ENCODE results near the gene IGFLR1. TPM values are rescaled to one million over a fixed set of nuclear protein-coding genes. Genes with fewer than 3 reads are reported as not detected.
A peak's percentile ranks its signal among the peaks of the same experiment; 100 is the strongest.

Gene IGFLR1
- total RNA-seq, 1 donor from 2014 or later, result 6.3 TPM

GRCh38 chr19:35751839-35752745, 9.8 kb upstream of the IGFLR1 start:
- Mint-ChIP-seq H3K36me3 (ENCODE audit: low read depth) (no peaks in the 10 kb centered on the region), H3K4me1 (peaks cover 25% of the 10 kb centered on the region), H3K9me3 (no peaks in the 10 kb centered on the region), H3K27ac (ENCODE audit: unreplicated experiment) (no peak overlapping the region), H3K4me3 (no peak overlapping the region), H3K27me3 (ENCODE audit: low read depth) (peaks cover 2% of the 10 kb centered on the region)
- no peak for DNase-seq (ENCODE audit: low read depth, low spot score)
- TF ChIP-seq, protein P1, sequence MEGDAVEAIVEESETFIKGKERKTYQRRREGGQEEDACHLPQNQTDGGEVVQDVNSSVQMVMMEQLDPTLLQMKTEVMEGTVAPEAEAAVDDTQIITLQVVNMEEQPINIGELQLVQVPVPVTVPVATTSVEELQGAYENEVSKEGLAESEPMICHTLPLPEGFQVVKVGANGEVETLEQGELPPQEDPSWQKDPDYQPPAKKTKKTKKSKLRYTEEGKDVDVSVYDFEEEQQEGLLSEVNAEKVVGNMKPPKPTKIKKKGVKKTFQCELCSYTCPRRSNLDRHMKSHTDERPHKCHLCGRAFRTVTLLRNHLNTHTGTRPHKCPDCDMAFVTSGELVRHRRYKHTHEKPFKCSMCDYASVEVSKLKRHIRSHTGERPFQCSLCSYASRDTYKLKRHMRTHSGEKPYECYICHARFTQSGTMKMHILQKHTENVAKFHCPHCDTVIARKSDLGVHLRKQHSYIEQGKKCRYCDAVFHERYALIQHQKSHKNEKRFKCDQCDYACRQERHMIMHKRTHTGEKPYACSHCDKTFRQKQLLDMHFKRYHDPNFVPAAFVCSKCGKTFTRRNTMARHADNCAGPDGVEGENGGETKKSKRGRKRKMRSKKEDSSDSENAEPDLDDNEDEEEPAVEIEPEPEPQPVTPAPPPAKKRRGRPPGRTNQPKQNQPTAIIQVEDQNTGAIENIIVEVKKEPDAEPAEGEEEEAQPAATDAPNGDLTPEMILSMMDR (conservative IDR thresholded peaks at IDR 0.05), result no peak

DNA sequence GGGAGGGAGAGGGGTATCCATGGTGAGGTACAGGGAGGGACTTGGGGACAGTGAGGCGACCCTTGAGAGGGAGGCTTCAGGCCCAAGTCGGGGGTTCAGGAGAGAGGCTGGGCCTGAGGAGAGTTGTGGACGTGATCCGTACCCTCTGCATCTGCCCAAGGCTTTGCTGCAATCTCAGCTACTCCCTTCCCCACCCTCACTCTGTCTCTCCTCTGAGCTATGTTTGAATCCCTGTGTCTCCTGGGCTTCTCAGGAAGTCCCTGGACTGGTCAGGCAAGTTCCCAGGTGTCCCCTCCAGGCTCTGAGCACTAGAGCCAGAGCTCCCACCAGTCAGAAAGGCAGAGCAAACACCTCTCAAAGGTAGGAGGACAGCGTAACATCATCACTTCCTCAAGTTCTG, 7.9 kb upstream of the IGFLR1 start:
- H3K27ac Mint-ChIP-seq (ENCODE audit: unreplicated experiment), result no peak overlapping the region
- no peaks in the 10 kb centered on the region for H3K36me3 Mint-ChIP-seq (ENCODE audit: low read depth)
- H3K4me3 Mint-ChIP-seq, result peak overlapping the region; percentile 57
- no peaks in the 10 kb centered on the region for H3K27me3 Mint-ChIP-seq (ENCODE audit: low read depth)
- no peaks in the 10 kb centered on the region for H3K9me3 Mint-ChIP-seq
- peaks cover 33% of the 10 kb centered on the region for H3K4me1 Mint-ChIP-seq
- TF ChIP-seq, protein P1 (conservative IDR thresholded peaks at IDR 0.05), result no peak
- no peak for DNase-seq (ENCODE audit: low read depth, low spot score)

DNA sequence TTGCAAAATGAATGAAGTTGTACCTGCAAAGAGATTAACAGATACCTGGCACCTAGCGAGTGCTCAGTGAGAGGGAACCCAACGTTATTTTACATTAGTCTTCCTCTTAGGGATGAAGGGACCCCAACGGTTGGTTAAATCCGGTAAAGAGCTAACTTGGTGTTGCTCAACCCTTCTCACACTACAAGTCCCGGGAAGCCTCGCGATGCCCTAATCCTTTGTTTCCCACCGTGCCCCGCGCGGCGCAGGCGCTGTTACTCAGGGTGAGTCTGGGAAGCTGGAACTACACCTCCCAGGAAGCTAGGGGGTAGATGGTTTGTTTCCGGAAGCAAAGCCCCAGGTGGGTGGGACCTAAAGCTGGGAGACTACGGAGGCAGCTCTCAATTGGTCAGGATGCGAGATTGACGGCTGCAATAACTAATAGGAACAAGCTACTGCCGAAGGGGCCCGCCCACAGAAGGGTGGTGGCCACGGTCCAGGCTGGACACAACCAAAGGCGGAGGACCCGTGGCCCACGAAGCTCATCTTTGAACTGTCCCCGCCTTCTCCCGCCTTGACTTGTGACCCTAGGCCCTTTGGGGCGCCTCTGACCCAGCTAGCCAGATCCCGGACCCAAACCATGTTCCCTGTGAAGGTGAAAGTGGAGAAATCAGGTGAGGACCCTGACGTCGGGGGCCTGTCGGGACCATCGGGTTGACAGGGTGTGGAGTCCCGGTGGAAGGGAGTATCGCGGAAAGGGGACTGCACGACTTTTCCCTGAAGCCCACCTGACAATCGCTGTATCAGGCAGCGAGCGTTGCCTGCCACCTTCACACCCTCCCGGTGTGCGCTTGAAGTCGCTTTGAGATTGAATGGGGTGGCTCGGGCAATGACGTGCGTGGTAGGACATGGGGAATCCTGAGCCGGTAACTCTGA, 6.1 kb upstream of the IGFLR1 start, which contains the start of gene LIN37:
LIN37 (plus strand) TSS at position 471 of the 915 bp plus-strand sequence; CDS start at position 620, 149 bp downstream.
- peak; percentile 98 for DNase-seq (ENCODE audit: low read depth, low spot score)
- H3K4me1 Mint-ChIP-seq, result peaks cover 41% of the 10 kb centered on the region
- peak within 1 kb of the TSS; percentile 58 for H3K27ac Mint-ChIP-seq (ENCODE audit: unreplicated experiment)
- no peaks in the 10 kb centered on the region for H3K27me3 Mint-ChIP-seq (ENCODE audit: low read depth)
- no peaks in the 10 kb centered on the region for H3K36me3 Mint-ChIP-seq (ENCODE audit: low read depth)
- TF ChIP-seq, protein P1 (conservative IDR thresholded peaks at IDR 0.05), result no peak
- H3K9me3 Mint-ChIP-seq, result no peaks in the 10 kb centered on the region
- H3K4me3 Mint-ChIP-seq, result peak within 1 kb of the TSS; percentile 99

DNA sequence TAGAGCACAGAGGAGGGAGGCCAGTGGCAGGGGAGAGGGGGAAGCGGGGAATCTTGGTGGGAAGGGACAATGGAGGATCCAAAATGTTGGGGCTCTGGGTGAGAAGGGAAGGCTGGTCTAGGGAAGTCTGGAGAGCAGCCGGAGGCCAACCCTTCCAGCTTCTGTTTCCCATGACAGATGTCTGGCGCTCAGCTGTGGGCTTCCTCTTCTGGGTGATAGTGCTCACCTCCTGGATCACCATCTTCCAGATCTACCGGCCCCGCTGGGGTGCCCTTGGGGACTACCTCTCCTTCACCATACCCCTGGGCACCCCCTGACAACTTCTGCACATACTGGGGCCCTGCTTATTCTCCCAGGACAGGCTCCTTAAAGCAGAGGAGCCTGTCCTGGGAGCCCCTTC, 4.3 kb upstream of the IGFLR1 start:
- no peak for DNase-seq (ENCODE audit: low read depth, low spot score)
- H3K4me3 Mint-ChIP-seq, result peak overlapping the region; percentile 97
- no peaks in the 10 kb centered on the region for H3K27me3 Mint-ChIP-seq (ENCODE audit: low read depth)
- H3K9me3 Mint-ChIP-seq, result no peaks in the 10 kb centered on the region
- TF ChIP-seq, protein P1 (conservative IDR thresholded peaks at IDR 0.05), result no peak
- H3K27ac Mint-ChIP-seq (ENCODE audit: unreplicated experiment), result peak overlapping the region; percentile 100
- H3K4me1 Mint-ChIP-seq, result peaks cover 47% of the 10 kb centered on the region
- peaks cover 2% of the 10 kb centered on the region for H3K36me3 Mint-ChIP-seq (ENCODE audit: low read depth)

GRCh38 chr19:35746087-35746462, 3.8 kb upstream of the IGFLR1 start:
- Mint-ChIP-seq H3K36me3 (ENCODE audit: low read depth) (peaks cover 2% of the 10 kb centered on the region), H3K27ac (ENCODE audit: unreplicated experiment) (peak overlapping the region; percentile 100), H3K4me1 (peaks cover 48% of the 10 kb centered on the region), H3K27me3 (ENCODE audit: low read depth) (no peaks in the 10 kb centered on the region), H3K4me3 (peak overlapping the region; percentile 97), H3K9me3 (no peaks in the 10 kb centered on the region)
- DNase-seq (ENCODE audit: low read depth, low spot score), result no peak
- TF ChIP-seq, protein P1 (conservative IDR thresholded peaks at IDR 0.05), result no peak
